ENCODE data around the gene SLIT1. TPM values are rescaled to one million over a fixed set of nuclear protein-coding genes. Genes with fewer than 3 reads are reported as not detected.

SLIT1 gene
- total RNA-seq, 1 donor from 2014 or later = 0.49 TPM

DNA sequence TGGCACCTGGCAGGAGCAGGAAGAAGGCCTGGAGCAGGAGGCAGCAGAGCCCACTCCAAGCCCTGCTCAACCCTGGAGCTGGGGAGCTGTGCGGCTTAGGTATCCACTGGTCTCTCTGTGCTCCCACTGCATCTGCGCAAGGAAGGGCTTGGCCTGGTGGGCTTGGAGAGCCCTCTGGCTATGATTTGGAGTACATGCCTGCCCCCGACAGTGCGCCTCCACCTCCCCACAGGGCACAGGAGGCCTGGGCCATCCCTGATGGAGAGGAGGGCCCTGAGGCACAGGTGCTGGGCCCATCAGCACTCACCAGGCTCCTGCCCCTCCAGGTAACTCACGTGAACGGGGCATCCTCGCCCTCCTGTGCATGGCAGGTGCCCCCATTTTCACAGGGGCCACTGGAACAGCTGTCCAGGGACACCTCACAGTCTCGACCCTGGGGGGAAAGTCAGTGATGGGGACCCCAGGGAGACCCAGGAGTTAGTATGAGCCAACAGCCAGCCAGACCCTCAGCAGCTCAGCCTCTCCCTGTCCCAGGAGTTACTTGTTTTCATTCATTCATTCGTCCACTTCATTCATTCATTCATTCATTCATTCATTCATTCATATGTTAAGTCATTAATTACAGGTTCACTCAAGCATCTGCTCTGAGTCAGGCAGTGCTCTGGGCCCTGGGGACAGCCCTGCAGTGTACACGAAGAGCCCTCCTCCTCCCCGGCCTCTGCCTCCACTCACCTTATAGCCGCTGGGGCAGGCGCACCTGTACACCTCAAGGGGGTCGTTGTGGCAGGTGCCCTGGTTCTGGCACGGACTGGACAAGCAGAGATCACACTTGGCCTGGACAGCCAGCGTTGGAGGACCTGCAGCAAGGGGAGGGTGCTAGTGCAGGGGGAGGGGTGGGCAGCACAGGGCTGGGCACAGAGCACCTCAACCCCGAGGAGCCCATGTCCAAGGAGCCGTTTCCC lies 167.2 kb downstream of the SLIT1 start:
- H3K27me3 ChIP-seq = no peaks in the 10 kb centered on the region
- intact Hi-C loops (cut with DNase I) = no loop called here
- H3K4me3 ChIP-seq = no peak overlapping the region
- TF ChIP-seq POLR2A (IDR thresholded peaks at IDR 0.05) = no peak
- TF ChIP-seq, protein P1, sequence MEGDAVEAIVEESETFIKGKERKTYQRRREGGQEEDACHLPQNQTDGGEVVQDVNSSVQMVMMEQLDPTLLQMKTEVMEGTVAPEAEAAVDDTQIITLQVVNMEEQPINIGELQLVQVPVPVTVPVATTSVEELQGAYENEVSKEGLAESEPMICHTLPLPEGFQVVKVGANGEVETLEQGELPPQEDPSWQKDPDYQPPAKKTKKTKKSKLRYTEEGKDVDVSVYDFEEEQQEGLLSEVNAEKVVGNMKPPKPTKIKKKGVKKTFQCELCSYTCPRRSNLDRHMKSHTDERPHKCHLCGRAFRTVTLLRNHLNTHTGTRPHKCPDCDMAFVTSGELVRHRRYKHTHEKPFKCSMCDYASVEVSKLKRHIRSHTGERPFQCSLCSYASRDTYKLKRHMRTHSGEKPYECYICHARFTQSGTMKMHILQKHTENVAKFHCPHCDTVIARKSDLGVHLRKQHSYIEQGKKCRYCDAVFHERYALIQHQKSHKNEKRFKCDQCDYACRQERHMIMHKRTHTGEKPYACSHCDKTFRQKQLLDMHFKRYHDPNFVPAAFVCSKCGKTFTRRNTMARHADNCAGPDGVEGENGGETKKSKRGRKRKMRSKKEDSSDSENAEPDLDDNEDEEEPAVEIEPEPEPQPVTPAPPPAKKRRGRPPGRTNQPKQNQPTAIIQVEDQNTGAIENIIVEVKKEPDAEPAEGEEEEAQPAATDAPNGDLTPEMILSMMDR (IDR thresholded peaks at IDR 0.05) = no peak
- no peak for TF ChIP-seq POLR2AphosphoS5 (IDR thresholded peaks at IDR 0.05; ENCODE audit: insufficient read depth in 1 of 2, low read depth in 1 of 2)
- no peak for DNase-seq (ENCODE audit: extremely low spot score in 2 of 2)
- no peaks in the 10 kb centered on the region for H3K36me3 ChIP-seq
- no peaks in the 10 kb centered on the region for H3K9me3 ChIP-seq
- H3K4me1 ChIP-seq = peaks cover 8% of the 10 kb centered on the region
- no peak overlapping the region for H3K27ac ChIP-seq

DNA sequence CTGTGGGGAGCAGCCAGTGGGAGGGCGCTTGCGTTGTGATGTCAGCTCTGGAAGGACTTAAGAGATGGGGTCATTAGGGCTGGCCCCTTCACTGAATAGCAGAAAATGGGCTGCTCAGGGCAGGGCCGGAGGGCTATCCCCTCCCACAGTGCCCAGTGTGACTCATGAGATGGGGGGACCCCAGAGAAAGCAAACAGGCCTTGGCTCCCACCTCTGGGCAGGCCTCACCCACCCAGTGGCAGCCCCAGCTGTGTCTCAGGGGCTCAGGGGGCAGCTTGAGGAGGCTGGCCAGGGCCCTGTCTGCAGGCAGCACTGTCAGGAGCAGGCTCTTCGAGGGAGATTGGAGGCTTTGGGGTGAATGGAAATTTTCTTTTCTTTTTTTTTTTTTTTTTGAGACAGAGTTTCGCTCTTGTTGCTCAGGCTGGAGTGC lies 168.3 kb downstream of the SLIT1 start:
- DNase-seq (ENCODE audit: extremely low spot score in 2 of 2) = no peak
- H3K36me3 ChIP-seq = no peaks in the 10 kb centered on the region
- no peaks in the 10 kb centered on the region for H3K27me3 ChIP-seq
- no peaks in the 10 kb centered on the region for H3K9me3 ChIP-seq
- H3K4me3 ChIP-seq = no peak overlapping the region
- H3K4me1 ChIP-seq = peaks cover 5% of the 10 kb centered on the region
- intact Hi-C loops (cut with DNase I) = no loop called here
- TF ChIP-seq POLR2A (IDR thresholded peaks at IDR 0.05) (no peak), POLR2AphosphoS5 (IDR thresholded peaks at IDR 0.05; ENCODE audit: insufficient read depth in 1 of 2, low read depth in 1 of 2) (no peak)
- no peak overlapping the region for H3K27ac ChIP-seq

DNA sequence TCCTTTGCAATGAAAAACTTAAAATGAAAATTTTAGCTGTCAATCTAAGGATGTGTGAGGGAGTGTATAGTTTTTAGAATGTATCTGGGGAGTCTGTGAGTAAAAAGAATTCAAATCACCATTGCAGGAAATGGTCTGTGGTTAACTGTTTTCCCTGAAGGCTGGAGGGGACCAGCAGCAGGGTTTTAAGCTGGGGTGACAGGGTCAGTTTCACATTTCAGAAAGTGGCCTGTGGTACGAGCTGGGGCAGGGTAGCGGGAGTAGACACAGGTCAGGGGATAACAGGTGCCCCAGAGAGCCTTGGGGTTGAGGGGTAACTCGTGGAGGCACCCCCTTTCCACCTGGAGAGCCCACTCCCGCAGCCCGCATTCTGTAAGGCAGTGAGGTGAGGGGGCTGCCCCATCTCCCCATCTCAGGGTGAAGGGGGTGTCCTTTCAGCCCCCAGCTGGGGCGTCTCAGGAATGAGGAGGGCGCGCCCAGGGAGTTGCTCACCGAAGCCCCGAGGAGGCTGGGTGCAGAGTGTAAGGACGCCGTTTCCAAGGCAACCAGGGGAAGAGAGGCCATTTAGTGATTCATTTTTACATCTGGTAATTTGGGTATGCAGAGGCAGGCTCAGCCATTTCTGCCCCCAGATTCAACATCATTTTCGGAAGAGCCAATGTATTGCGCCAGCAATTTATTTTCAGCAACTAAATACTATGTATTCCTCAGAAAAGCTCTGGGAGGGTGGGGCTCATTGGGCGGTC lies 168.9 kb downstream of the SLIT1 start:
- Histone ChIP-seq H3K27me3 (no peaks in the 10 kb centered on the region), H3K36me3 (no peaks in the 10 kb centered on the region), H3K27ac (no peak overlapping the region), H3K4me1 (peaks cover 5% of the 10 kb centered on the region), H3K9me3 (no peaks in the 10 kb centered on the region), H3K4me3 (no peak overlapping the region)
- no peak for TF ChIP-seq POLR2AphosphoS5 (IDR thresholded peaks at IDR 0.05; ENCODE audit: insufficient read depth in 1 of 2, low read depth in 1 of 2)
- TF ChIP-seq, protein P1 (IDR thresholded peaks at IDR 0.05) = no peak
- no peak for TF ChIP-seq POLR2A (IDR thresholded peaks at IDR 0.05)
- intact Hi-C loops (cut with DNase I) = no loop called here
- DNase-seq (ENCODE audit: extremely low spot score in 2 of 2) = no peak

DNA sequence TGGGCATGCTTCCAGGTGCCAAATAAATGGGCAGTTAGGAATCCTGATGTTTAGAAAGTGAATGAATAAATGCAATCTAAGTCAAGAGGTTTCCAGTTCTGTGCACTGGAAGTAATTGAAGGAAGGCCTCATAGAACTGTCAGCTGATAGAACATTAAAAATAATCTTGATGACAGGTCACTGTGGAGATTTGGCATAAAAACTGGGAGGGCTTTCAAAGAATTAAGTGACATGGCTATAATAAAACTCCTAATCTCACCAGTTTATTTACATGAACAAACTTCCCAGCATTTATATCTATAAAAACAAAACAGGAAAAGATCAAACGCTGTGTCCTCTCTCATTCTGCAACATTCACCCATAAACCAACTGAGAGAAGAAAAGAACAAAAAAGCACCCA lies 170.5 kb downstream of the SLIT1 start:
- no peaks in the 10 kb centered on the region for H3K9me3 ChIP-seq
- no peak overlapping the region for H3K4me3 ChIP-seq
- H3K4me1 ChIP-seq = peaks cover under 1% of the 10 kb centered on the region
- no peaks in the 10 kb centered on the region for H3K27me3 ChIP-seq
- TF ChIP-seq POLR2A (IDR thresholded peaks at IDR 0.05) (no peak), POLR2AphosphoS5 (IDR thresholded peaks at IDR 0.05; ENCODE audit: insufficient read depth in 1 of 2, low read depth in 1 of 2) (no peak)
- TF ChIP-seq, protein P1 (IDR thresholded peaks at IDR 0.05) = no peak
- intact Hi-C loops (cut with DNase I) = no loop called here
- H3K27ac ChIP-seq = no peak overlapping the region
- H3K36me3 ChIP-seq = no peaks in the 10 kb centered on the region
- DNase-seq (ENCODE audit: extremely low spot score in 2 of 2) = no peak

DNA sequence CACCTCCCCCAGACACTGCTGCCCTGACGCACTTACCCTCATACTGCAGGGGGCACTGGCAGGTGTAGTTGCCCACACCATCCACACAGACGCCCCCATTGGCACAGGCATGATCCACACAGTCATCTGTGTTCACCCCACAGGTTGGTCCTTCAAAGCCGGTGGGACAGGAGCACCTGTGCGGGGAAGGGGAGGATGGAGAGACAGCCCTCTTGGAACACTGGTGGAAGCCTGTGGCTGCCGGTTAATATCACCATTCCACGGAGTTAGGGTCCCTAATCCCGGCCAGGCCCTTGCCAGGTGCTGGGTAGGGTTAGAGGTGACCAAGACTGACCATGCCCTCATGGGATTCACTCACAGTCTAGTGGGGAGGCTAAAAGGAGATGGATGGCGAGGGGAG lies 171.8 kb downstream of the SLIT1 start:
- DNase-seq (ENCODE audit: extremely low spot score in 2 of 2) = no peak
- H3K4me1 ChIP-seq = no peaks in the 10 kb centered on the region
- no peaks in the 10 kb centered on the region for H3K27me3 ChIP-seq
- H3K27ac ChIP-seq = no peak overlapping the region
- TF ChIP-seq POLR2A (IDR thresholded peaks at IDR 0.05) = no peak
- TF ChIP-seq, protein P1 (IDR thresholded peaks at IDR 0.05) = no peak
- TF ChIP-seq POLR2AphosphoS5 (IDR thresholded peaks at IDR 0.05; ENCODE audit: insufficient read depth in 1 of 2, low read depth in 1 of 2) = no peak
- no peak overlapping the region for H3K4me3 ChIP-seq
- intact Hi-C loops (cut with DNase I) = no loop called here
- H3K36me3 ChIP-seq = no peaks in the 10 kb centered on the region
- H3K9me3 ChIP-seq = no peaks in the 10 kb centered on the region
